Measurements from ENCODE around the gene MREG.
"Not testable (repeated sequence)": the region's sequence is repeated elsewhere in the genome, so short reads cannot be mapped to it uniquely, and the experiment has no call there.

MREG gene

GRCh38 chr2:216018709-216019108, 5.4 kb upstream of the MREG start:
- DNase-seq = no peak

- no peak for DNase-seq
Measured at GRCh38 chr2:216017365-216017764, 4.0 kb upstream of the MREG start.

GRCh38 chr2:216016581-216016980, 3.2 kb upstream of the MREG start:
- no peak for DNase-seq

GRCh38 chr2:216015722-216016464, 2.5 kb upstream of the MREG start:
- no peak for DNase-seq

- no peak for DNase-seq
Measured at GRCh38 chr2:216014986-216015385, 1.6 kb upstream of the MREG start.

GRCh38 chr2:216014006-216014405, 655 bp upstream of the MREG start:
- no peak for DNase-seq

GRCh38 chr2:216012830-216013079, 596 bp downstream of the MREG start:
- no peak for DNase-seq

GRCh38 chr2:216012133-216012829, 1.1 kb downstream of the MREG start:
- no peak for DNase-seq

- not testable (repeated sequence) for DNase-seq
Measured at GRCh38 chr2:216009215-216009614, 4.1 kb downstream of the MREG start.

GRCh38 chr2:216008387-216008786, 5.0 kb downstream of the MREG start:
- no peak for DNase-seq

GRCh38 chr2:216006164-216006663, 7.1 kb downstream of the MREG start:
- DNase-seq = no peak

- DNase-seq = no peak
Measured at GRCh38 chr2:216004697-216005283, 8.6 kb downstream of the MREG start.

- DNase-seq = no peak
Measured at GRCh38 chr2:216003876-216004696, 9.3 kb downstream of the MREG start.

GRCh38 chr2:216002693-216003092, 10.7 kb downstream of the MREG start:
- DNase-seq = no peak

GRCh38 chr2:216002101-216002678, 11.2 kb downstream of the MREG start:
- DNase-seq = no peak

GRCh38 chr2:216001216-216002100, 11.9 kb downstream of the MREG start:
- DNase-seq = no peak

- DNase-seq = no peak
Measured at GRCh38 chr2:215998636-215999035, 14.7 kb downstream of the MREG start.

GRCh38 chr2:215997219-215997618, 16.1 kb downstream of the MREG start:
- DNase-seq = no peak

GRCh38 chr2:215994911-215995310, 18.4 kb downstream of the MREG start:
- no peak for DNase-seq

GRCh38 chr2:215988556-215989207, 24.7 kb downstream of the MREG start:
- DNase-seq = not testable (repeated sequence)

GRCh38 chr2:215985257-215985656, 28.1 kb downstream of the MREG start:
- DNase-seq = no peak

All from left hindlimb (tissue), 1 donor.